ENCODE measurements around the gene GBA2.

The GBA2 gene

DNA sequence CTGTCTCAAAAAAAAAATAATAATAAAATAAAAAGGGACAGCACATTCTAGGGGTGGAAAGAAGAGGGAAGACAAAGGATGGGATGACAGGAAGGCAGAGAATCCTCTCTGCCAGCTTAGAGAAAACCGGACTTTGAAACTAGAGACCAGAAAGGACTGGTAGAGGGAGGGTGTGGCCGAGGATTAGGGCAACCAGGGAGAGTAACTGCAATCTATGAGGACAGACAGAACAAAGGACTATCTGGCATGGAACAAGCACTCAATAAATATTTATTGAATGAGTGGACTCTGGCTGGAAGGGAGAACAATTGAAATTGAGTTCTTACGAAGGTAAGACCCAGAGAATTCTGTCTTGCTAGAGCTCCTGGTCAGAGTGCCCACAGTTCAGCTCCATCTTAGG lies 2.4 kb downstream of the GBA2 start:
- ATAC-seq, result no peak
- TF ChIP-seq ESRRG (CRISPR knock-in tag; IDR thresholded peaks at IDR 0.05) (no peak), ZNF70 (CRISPR knock-in tag; IDR thresholded peaks at IDR 0.05) (no peak), ZNF565 (CRISPR knock-in tag; conservative IDR thresholded peaks at IDR 0.05; ENCODE audit: low read depth) (no peak), GLIS3 (CRISPR knock-in tag; IDR thresholded peaks at IDR 0.05) (no peak), BACH2 (CRISPR knock-in tag; IDR thresholded peaks at IDR 0.05; ENCODE audit: borderline replicate concordance) (no peak), TCF4 (CRISPR knock-in tag; IDR thresholded peaks at IDR 0.05; ENCODE audit: borderline replicate concordance) (no peak), PPARA (CRISPR knock-in tag; IDR thresholded peaks at IDR 0.05; ENCODE audit: borderline replicate concordance) (no peak), ISL1 (CRISPR knock-in tag; IDR thresholded peaks at IDR 0.05) (no peak), ZC3H10 (CRISPR knock-in tag; IDR thresholded peaks at IDR 0.05) (no peak), TOX (CRISPR knock-in tag; IDR thresholded peaks at IDR 0.05; ENCODE audit: borderline replicate concordance) (no peak), ZFP30 (CRISPR knock-in tag; IDR thresholded peaks at IDR 0.05) (no peak), ZNF8 (CRISPR knock-in tag; IDR thresholded peaks at IDR 0.05) (no peak), OSR1 (CRISPR knock-in tag; IDR thresholded peaks at IDR 0.05) (no peak)
- TF ChIP-seq, protein P1, sequence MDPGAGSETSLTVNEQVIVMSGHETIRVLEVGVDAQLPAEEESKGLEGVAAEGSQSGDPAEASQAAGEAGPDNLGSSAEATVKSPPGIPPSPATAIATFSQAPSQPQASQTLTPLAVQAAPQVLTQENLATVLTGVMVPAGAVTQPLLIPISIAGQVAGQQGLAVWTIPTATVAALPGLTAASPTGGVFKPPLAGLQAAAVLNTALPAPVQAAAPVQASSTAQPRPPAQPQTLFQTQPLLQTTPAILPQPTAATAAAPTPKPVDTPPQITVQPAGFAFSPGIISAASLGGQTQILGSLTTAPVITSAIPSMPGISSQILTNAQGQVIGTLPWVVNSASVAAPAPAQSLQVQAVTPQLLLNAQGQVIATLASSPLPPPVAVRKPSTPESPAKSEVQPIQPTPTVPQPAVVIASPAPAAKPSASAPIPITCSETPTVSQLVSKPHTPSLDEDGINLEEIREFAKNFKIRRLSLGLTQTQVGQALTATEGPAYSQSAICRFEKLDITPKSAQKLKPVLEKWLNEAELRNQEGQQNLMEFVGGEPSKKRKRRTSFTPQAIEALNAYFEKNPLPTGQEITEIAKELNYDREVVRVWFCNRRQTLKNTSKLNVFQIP (CRISPR knock-in tag; IDR thresholded peaks at IDR 0.05; ENCODE audit: borderline replicate concordance, low read depth), result no peak
- TF ChIP-seq, protein P2, sequence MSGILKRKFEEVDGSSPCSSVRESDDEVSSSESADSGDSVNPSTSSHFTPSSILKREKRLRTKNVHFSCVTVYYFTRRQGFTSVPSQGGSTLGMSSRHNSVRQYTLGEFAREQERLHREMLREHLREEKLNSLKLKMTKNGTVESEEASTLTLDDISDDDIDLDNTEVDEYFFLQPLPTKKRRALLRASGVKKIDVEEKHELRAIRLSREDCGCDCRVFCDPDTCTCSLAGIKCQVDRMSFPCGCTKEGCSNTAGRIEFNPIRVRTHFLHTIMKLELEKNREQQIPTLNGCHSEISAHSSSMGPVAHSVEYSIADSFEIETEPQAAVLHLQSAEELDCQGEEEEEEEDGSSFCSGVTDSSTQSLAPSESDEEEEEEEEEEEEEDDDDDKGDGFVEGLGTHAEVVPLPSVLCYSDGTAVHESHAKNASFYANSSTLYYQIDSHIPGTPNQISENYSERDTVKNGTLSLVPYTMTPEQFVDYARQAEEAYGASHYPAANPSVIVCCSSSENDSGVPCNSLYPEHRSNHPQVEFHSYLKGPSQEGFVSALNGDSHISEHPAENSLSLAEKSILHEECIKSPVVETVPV (CRISPR knock-in tag; IDR thresholded peaks at IDR 0.05), result no peak
- TF ChIP-seq, protein P3, sequence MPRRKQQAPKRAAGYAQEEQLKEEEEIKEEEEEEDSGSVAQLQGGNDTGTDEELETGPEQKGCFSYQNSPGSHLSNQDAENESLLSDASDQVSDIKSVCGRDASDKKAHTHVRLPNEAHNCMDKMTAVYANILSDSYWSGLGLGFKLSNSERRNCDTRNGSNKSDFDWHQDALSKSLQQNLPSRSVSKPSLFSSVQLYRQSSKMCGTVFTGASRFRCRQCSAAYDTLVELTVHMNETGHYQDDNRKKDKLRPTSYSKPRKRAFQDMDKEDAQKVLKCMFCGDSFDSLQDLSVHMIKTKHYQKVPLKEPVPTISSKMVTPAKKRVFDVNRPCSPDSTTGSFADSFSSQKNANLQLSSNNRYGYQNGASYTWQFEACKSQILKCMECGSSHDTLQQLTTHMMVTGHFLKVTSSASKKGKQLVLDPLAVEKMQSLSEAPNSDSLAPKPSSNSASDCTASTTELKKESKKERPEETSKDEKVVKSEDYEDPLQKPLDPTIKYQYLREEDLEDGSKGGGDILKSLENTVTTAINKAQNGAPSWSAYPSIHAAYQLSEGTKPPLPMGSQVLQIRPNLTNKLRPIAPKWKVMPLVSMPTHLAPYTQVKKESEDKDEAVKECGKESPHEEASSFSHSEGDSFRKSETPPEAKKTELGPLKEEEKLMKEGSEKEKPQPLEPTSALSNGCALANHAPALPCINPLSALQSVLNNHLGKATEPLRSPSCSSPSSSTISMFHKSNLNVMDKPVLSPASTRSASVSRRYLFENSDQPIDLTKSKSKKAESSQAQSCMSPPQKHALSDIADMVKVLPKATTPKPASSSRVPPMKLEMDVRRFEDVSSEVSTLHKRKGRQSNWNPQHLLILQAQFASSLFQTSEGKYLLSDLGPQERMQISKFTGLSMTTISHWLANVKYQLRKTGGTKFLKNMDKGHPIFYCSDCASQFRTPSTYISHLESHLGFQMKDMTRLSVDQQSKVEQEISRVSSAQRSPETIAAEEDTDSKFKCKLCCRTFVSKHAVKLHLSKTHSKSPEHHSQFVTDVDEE (CRISPR knock-in tag; IDR thresholded peaks at IDR 0.05), result no peak

DNA sequence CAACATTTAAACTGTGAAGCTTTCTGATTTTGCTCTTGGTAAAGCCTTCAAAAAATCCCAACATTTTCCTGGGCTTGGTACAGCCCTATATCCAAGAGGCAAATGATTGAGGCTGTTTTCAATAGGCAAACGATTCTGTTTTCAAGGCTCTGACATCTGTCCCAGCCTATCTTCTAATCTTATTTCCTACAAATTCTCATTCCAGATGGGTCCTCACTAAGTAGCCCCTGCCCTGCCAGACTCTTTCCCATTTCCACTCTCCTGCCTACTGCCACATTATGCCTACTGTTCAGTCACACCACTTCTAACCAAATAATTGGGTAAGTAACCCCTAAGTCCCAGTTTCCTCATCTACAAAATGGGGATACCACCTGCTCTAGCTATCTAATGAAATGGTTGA lies 3.5 kb downstream of the GBA2 start:
- ATAC-seq, result no peak
- TF ChIP-seq RARB (CRISPR knock-in tag; IDR thresholded peaks at IDR 0.05) (no peak), TOX (CRISPR knock-in tag; IDR thresholded peaks at IDR 0.05; ENCODE audit: borderline replicate concordance) (no peak), CSDC2 (CRISPR knock-in tag; IDR thresholded peaks at IDR 0.05) (no peak), GLIS3 (CRISPR knock-in tag; IDR thresholded peaks at IDR 0.05) (no peak), ZFP30 (CRISPR knock-in tag; IDR thresholded peaks at IDR 0.05) (no peak), ZNF70 (CRISPR knock-in tag; IDR thresholded peaks at IDR 0.05) (no peak)
- TF ChIP-seq, protein P4, sequence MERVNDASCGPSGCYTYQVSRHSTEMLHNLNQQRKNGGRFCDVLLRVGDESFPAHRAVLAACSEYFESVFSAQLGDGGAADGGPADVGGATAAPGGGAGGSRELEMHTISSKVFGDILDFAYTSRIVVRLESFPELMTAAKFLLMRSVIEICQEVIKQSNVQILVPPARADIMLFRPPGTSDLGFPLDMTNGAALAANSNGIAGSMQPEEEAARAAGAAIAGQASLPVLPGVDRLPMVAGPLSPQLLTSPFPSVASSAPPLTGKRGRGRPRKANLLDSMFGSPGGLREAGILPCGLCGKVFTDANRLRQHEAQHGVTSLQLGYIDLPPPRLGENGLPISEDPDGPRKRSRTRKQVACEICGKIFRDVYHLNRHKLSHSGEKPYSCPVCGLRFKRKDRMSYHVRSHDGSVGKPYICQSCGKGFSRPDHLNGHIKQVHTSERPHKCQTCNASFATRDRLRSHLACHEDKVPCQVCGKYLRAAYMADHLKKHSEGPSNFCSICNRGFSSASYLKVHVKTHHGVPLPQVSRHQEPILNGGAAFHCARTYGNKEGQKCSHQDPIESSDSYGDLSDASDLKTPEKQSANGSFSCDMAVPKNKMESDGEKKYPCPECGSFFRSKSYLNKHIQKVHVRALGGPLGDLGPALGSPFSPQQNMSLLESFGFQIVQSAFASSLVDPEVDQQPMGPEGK (CRISPR knock-in tag; IDR thresholded peaks at IDR 0.05; ENCODE audit: borderline replicate concordance), result no peak

DNA sequence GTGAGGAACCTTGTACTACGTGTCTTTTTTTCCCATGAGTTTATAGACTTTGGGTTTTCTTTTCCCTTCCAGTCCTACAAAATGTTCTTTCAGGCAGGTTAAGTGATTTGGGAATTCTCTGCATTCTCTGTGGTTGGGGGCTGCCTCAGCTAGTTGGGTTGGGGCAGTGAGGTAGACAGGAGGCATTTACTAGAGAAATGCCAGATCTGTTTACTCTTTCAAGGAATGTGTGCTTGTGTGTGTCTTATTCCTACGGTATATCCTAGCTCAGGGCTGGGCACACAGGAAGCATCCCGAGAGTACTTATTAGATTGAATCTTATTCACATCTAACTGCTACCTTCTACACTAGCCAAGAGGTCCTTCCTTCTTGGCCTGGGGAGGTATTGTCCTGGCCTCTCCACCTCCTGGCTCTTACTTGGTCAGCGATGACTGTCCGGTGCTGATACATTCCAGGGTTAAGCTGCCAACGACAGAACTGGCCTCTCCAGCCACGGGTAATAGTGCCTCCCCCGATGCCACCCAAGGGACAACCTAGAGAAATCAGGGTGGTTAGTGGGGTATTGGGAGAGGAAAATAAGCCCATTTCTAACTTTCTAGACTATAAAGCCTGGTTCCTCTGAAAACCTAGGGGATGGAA lies 5.0 kb downstream of the GBA2 start:
- TF ChIP-seq TOX (CRISPR knock-in tag; IDR thresholded peaks at IDR 0.05; ENCODE audit: borderline replicate concordance) (no peak), BACH2 (CRISPR knock-in tag; IDR thresholded peaks at IDR 0.05; ENCODE audit: borderline replicate concordance) (no peak), ZNF8 (CRISPR knock-in tag; IDR thresholded peaks at IDR 0.05) (no peak), CSDC2 (CRISPR knock-in tag; IDR thresholded peaks at IDR 0.05) (no peak), ZFP30 (CRISPR knock-in tag; IDR thresholded peaks at IDR 0.05) (no peak), ISL1 (CRISPR knock-in tag; IDR thresholded peaks at IDR 0.05) (no peak), ZNF565 (CRISPR knock-in tag; conservative IDR thresholded peaks at IDR 0.05; ENCODE audit: low read depth) (no peak), SNAI2 (CRISPR knock-in tag; IDR thresholded peaks at IDR 0.05) (no peak), TCF4 (CRISPR knock-in tag; IDR thresholded peaks at IDR 0.05; ENCODE audit: borderline replicate concordance) (no peak), RARB (CRISPR knock-in tag; IDR thresholded peaks at IDR 0.05) (no peak), ZC3H10 (CRISPR knock-in tag; IDR thresholded peaks at IDR 0.05) (no peak)
- TF ChIP-seq, protein P1 (CRISPR knock-in tag; IDR thresholded peaks at IDR 0.05; ENCODE audit: borderline replicate concordance, low read depth), result no peak
- TF ChIP-seq, protein P4 (CRISPR knock-in tag; IDR thresholded peaks at IDR 0.05; ENCODE audit: borderline replicate concordance), result no peak
- no peak for ATAC-seq
